Measurements from ENCODE around the gene ITGA2.
A peak's percentile ranks its signal among the peaks of the same experiment; 100 is the strongest.

ITGA2 gene

DNA sequence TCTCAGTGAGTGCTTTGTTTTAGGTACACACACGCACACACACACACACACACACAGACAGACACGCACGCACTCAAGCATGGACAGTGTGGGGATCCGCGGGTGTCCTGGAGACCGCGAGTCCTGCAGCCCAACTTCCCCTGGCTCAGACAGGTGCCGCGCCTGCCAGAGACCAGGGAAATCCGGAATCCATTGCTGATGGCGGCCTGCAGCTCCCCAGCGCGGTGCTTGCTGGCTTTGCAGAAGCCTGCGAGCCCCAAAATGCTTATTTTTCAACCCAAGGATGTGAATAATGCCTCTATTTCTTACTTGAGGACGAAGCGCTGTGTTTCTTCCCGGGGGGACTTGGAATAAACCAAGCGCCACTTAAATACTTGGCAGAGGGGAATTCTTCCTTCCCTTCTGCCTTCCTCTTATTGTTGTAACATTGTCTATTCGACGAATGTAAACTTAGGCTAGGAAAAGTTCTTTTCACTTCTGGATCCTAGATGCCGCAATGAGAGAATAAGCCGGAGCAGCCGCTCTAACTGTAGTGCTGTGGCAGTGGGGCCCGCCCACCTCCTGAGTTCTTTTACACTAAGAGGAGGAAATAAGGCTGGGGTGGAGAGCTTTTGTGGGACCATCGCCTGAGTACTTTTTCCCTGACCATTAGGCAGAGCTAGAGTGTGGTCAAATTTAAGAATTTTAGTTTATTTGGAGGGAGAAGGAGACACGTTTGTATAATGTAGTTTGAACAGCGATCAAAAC lies 802 bp downstream of the ITGA2 start:
- DNase-seq = peak; percentile 30

- DNase-seq = no peak
Measured at GRCh38 chr5:52990528-52990925, 1.4 kb downstream of the ITGA2 start.

GRCh38 chr5:52993367-52993766 lies 4.2 kb downstream of the ITGA2 start:
- DNase-seq = no peak

DNA sequence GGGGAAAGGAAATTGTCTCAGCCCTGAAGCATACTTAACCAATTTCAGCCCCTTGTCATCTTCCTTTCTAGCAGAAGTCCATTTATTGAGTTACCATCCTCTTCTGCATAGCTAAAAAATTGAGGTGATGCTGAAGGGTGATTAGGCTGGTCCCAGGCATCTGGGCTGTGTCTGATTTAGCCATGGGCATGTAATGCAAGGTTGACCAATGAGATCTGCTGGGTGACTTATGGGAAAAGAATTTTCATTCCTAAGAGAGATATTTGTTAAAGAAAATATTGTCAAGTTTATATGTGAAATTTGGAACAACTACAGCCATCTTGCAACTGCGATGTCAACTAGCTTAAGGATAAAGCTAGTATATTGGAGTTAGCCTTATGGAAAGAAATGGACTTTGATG lies 5.1 kb downstream of the ITGA2 start:
- no peak for DNase-seq

GRCh38 chr5:52995095-52995494 lies 5.9 kb downstream of the ITGA2 start:
- no peak for DNase-seq

- no peak for DNase-seq
Measured at GRCh38 chr5:52995914-52996313, 6.8 kb downstream of the ITGA2 start.

DNA sequence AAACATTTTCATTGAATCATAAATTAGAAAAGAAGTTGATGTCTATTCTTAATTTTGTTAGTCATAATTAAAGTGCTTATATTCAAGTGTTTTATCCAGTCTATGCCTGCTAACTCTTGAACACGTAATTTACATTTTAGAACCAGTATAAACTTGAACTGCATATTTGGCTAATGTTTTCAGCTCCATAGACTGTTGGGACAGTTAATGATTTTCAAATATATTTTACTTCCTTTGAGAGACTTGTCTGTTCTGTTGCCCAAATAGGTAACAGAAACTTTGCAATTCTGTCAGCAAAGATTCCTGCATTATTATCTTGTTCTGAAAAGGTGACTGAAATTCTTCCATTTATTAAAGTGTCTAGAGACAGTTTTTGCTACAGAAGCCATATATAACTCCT lies 7.8 kb downstream of the ITGA2 start:
- DNase-seq = no peak

GRCh38 chr5:52997424-52997823 lies 8.3 kb downstream of the ITGA2 start:
- DNase-seq = no peak

DNA sequence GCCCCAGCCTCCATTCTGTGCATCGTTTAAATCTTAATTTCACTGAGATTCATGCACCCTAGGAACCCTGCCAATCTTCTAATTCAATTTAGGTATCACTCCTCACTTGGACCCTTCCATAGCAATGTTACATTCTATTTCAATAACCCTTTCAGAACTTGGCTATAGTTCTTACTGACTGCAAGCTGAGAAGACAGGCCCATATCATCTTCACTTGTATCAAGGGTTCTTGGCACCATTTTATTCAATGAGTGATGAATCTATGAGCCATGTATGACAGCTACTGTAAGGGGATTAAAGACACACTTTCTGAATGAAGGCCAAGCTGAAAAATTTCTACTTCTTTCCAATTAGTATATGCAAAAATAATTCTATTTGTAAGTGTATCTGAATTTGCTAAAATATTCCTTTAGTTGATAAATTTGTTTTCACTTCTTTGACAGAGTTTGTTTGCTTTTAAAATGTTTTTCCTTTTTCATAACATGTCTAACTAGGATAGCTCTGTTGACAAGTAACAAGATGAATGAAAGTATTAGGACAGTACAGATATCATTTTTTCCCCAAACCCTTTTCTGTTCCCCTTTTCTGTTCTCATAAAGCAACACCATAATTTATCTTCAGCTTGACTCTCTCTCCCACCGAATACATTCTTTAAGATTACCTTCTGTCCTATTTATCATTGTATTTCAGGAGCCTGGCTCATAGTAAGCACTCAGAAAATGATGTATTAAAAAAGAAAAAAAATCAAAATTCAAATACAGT lies 9.6 kb downstream of the ITGA2 start:
- DNase-seq = no peak

- peak; percentile 59 for DNase-seq
Measured at GRCh38 chr5:52999344-52999949, 10.3 kb downstream of the ITGA2 start.

GRCh38 chr5:53001541-53001940 lies 12.4 kb downstream of the ITGA2 start:
- DNase-seq = no peak

DNA sequence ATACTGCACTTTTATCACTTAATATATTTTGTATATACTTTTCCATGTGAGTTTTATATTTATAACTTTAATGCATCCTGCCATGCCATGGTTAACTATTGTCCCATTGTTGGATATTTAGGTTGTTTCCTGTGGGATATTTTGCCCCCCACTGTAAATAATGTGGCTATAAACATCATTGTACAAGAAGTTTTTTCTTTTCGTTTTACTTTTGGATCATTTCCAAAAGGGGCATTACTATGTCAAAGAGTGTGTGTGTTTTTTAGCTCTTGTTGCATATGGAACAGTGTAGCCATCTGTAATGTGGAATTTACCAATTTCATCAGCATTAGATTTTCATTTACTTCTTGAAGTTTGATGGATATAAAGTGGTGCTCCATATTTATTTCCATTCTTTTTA lies 13.3 kb downstream of the ITGA2 start:
- DNase-seq = no peak

- DNase-seq = no peak
Measured at GRCh38 chr5:53003144-53003543, 14.0 kb downstream of the ITGA2 start.

DNA sequence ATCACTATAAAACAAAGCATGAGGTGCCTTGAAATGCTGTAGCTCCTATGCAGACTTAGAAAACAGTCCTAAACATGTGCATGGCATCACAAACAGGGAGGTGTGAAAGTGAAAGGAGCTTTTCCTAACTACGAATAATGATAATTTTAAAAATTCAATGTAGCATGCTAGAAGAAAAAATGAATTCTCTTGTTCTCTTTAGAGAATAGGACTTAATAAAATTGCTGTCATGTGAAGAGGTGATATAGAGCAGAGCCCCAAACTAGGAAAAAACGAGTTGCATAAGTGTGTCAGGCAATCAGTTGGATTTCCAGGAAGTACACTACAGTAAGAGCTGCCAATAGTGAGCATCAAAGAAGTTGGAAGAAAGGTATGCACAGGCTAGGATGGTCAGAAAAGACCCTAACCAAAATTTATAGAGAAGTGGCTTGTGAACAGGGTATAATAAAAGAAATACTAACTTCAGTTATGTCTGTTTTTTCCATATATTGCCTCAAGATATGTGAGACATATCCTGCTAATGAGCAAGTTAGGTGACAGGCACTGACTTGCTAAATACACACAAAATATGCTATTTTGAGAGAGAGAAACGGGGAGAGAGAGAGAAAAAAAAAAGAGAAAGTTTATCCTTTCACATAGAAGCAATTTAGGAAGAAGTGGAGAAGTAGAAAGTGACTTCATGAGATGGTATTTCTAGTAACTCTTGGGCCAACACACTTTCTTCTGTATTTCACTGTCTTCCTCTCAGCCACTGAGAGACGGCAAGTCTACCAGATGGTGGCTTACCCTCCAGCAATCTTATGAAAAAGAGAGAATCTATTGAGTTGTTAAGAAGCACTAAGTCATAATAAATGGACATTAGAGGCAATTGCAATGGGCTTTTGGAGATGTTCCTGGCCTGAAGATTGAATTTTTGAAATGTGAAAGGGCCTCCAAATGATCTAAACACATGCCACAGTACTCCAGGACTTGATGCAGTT lies 18.0 kb downstream of the ITGA2 start:
- no peak for DNase-seq

- peak; percentile 91 for DNase-seq
Measured at GRCh38 chr5:53008751-53009150, 19.6 kb downstream of the ITGA2 start.

GRCh38 chr5:53009816-53010215 lies 20.7 kb downstream of the ITGA2 start:
- peak; percentile 81 for DNase-seq

DNA sequence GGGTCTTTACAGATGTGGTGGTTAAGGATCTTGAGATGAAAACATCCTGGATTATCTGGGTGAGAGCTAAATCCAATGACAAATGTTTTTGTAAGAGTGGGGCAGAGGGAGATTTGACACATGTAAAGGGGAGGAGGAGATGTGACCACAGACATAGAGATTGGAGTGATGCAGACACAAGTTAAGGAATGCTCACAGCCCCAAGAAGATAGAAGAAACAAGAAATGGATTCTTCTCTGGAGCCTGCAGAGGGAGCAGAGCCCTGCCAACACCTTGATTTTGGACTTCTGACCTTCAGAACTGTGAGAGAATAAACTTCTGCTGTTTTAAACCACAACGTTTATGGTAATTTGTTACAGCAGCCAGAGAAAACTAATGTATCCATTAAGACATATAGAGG lies 21.7 kb downstream of the ITGA2 start:
- DNase-seq = no peak

DNA sequence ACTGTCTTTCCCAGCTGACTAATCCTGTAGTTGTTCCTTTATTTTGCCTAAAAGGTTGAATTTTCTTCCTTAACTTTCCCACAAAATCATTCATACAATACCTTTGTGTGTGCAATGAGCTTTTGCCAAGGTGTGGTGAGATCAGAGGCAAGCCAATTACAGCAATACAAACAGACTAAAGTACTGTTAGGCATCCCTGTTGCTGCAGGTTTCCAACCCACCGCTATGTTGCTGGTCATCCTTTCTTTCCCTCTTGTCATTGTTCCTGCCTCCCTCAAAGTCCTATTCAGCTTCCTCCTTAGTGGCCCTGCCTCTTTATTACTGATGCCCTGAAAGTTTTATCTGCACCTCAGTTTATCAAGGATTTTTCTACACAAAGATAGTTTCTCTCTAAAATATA lies 22.1 kb downstream of the ITGA2 start:
- no peak for DNase-seq

DNA sequence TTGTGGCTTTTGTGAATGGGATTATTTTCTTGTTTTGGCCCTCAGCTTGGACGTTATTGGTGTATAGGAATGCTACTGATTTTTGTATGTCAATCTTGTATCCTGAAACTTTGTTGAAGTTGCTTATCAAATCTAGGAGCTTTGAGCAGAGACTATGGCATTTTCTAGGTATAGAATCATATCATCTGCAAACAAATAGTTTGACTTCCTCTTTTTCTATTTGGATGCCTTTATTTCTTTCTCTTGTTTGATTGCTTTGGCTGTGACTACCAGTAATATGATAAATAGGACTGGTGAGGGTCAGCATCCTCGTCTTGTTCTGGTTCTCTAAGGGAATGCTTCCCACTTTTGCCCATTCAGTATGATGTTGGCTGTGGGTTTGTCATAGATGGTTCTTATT lies 24.7 kb downstream of the ITGA2 start:
- no peak for DNase-seq

DNA sequence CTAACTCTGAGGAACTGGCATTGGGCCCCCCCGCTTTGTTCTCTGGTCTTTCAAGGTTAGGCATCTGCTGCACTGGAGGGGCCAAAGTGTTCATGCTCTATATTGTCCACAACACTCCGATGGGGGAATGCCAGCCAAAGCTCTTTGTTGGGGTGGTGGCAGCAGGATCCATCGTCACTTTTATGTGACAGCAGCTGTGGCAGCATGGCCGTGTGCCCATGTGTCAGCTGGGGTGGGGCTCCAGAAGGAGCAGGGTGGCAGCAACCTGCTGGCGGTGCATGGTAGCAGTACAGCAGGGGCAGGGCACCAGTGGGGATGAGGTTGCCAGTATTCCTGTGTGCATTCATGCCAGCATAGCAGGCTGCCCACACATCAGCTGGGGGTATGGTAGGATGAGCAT lies 28.2 kb downstream of the ITGA2 start:
- no peak for DNase-seq

DNA sequence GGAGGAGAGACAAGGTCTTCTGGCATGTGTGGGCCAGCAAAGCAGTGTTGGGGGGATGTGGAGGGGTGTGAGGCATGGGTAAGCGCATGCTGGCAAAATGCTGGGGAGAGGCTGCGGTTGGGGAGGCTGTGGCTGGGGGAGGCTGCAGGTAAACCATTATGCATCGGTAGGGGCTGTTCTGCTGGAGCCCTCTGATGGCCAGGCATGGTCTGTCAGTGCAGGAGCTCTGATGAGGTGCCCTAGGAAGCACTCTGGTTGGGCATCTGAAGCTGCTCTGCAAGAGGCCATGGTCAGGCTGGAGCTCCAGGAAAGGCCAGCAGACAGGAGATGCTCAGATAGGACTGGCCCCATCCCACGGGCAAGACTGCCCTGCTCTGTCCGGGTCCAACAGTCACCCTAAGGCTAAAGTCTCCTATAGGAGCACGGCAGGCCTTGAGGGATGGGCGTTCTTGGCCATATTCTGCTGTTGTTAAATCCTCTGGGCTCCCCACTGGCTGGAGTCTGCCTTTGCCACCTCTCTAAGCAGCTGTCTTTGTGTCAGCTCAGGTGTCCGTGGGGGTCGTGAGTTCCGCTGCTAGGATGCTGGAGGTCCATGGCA lies 28.7 kb downstream of the ITGA2 start:
- DNase-seq = no peak

GRCh38 chr5:53019320-53019719 lies 30.2 kb downstream of the ITGA2 start:
- DNase-seq = no peak

Measured in activated CD4-positive, alpha-beta T cell treated with anti-CD3 and anti-CD28 coated beads, Interleukin-2, amount 50 U/mL, for 16 hours (primary cell).